HG03432 (cell line): ENCODE results near the gene GGNBP2.

Experiments
- ATAC-seq: cut with Tn5 transposase; IDR thresholded peaks from one replicate; pipeline ENCODE4 v1.9.1; 2021; ENCODE audit warnings: mild to moderate bottlenecking, moderate library complexity; ENCODE audit not compliant: unreplicated experiment

GGNBP2 gene

GRCh38 chr17:36515837-36516236 is 28.9 kb upstream of the GGNBP2 start:
- no peak for ATAC-seq

GRCh38 chr17:36523113-36523512 is 21.6 kb upstream of the GGNBP2 start:
- no peak for ATAC-seq

- no peak for ATAC-seq
These were observed 20.3 kb upstream of the GGNBP2 start for GRCh38 chr17:36524428-36524876.

- ATAC-seq, result no peak
These were observed 19.6 kb upstream of the GGNBP2 start for GRCh38 chr17:36525113-36525512.

- no peak for ATAC-seq
These were observed 18.8 kb upstream of the GGNBP2 start for GRCh38 chr17:36525888-36526287.

- ATAC-seq, result no peak
These were observed 17.0 kb upstream of the GGNBP2 start for GRCh38 chr17:36527621-36528250.

GRCh38 chr17:36529121-36529520 is 15.6 kb upstream of the GGNBP2 start:
- ATAC-seq, result no peak

GRCh38 chr17:36532435-36532975 is 12.2 kb upstream of the GGNBP2 start:
- no peak for ATAC-seq

- peak; percentile 37 for ATAC-seq
These were observed 10.5 kb upstream of the GGNBP2 start for GRCh38 chr17:36533935-36534839.

- ATAC-seq, result peak; percentile 73
These were observed 9.7 kb upstream of the GGNBP2 start, which contains the start of the genes MYO19 and PIGW for GRCh38 chr17:36534840-36535668. Gene MYO19 (minus strand): TSS chr17:36534868. CDS start chr17:36532538, 2,330 bp downstream. Gene PIGW (plus strand): TSS chr17:36534987. CDS start chr17:36537102, 2,115 bp downstream.

- ATAC-seq, result peak; percentile 8
These were observed 9.0 kb upstream of the GGNBP2 start for GRCh38 chr17:36535669-36536081.

- ATAC-seq, result no peak
These were observed 4.0 kb upstream of the GGNBP2 start for GRCh38 chr17:36540696-36541095.

GRCh38 chr17:36542755-36543154 is 2.0 kb upstream of the GGNBP2 start:
- ATAC-seq, result no peak

- peak; percentile 13 for ATAC-seq
These were observed 744 bp upstream of the GGNBP2 start for GRCh38 chr17:36544044-36544306.

GRCh38 chr17:36545077-36545464 is 352 bp downstream of the GGNBP2 start:
- ATAC-seq, result no peak

GRCh38 chr17:36545465-36546417 is 1.0 kb downstream of the GGNBP2 start:
- peak; percentile 72 for ATAC-seq

GRCh38 chr17:36546418-36547093 is 1.8 kb downstream of the GGNBP2 start:
- no peak for ATAC-seq

- ATAC-seq, result no peak
These were observed 3.1 kb downstream of the GGNBP2 start for GRCh38 chr17:36547776-36548175.
